Mammary epithelial cell (primary cell): Measurements from ENCODE around the gene TSPAN9.

Source experiments
- CTCF ChIP-seq, 2 donors: IDR thresholded peaks in 1 of 2; conservative IDR thresholded peaks in 1 of 2; 2 replicates each; pipeline ENCODE4 v1.5.1; 2011 to 2012; ENCODE audit warnings: inconsistent platforms in 2 of 2, low read length in 2 of 2, mild to moderate bottlenecking in 2 of 2, control low read depth in 1 of 2, low read depth in 1 of 2; ENCODE audit not compliant: insufficient read depth in 1 of 2; ENCODE audit errors: extremely low read depth in 1 of 2
- EZH2 ChIP-seq: IDR thresholded peaks from 2 replicates; pipeline ENCODE4 v1.6.1; 2012; ENCODE audit warnings: low read length, inconsistent platforms, borderline replicate concordance

GRCh38 chr12:3185260-3185870, 108.2 kb downstream of the TSPAN9 start:
- TF ChIP-seq CTCF (conservative IDR thresholded peaks at IDR 0.05 in 1 of 2, IDR thresholded peaks at IDR 0.05 in 1 of 2; ENCODE audit: extremely low read depth in 1 of 2, insufficient read depth in 1 of 2, low read depth in 1 of 2, low read length in 2 of 2) (no peak), EZH2 (no peak)
